ENCODE data around the gene TMSB10.
A peak's percentile ranks its signal among the peaks of the same experiment; 100 is the strongest.

TMSB10 gene

GRCh38 chr2:84901593-84902120, 3.8 kb upstream of the TMSB10 start:
- H3K9me3 ChIP-seq (ENCODE audit: control insufficient read depth in 1 of 2, low read length in 2 of 2): no peaks in the 10 kb centered on the region
- no peak overlapping the region for H3K27ac ChIP-seq (ENCODE audit: low read depth, low read length)
- H3K4me3 ChIP-seq (ENCODE audit: low read depth in 1 of 2, low read length in 2 of 2): no peak overlapping the region
- no peak overlapping the region for H3K9ac ChIP-seq (ENCODE audit: low read depth in 1 of 2, low read length in 2 of 2)
- H3K27me3 ChIP-seq (ENCODE audit: control insufficient read depth in 1 of 2, insufficient read depth in 2 of 2, low read length in 2 of 2): no peaks in the 10 kb centered on the region
- H3K4me1 ChIP-seq (ENCODE audit: control insufficient read depth in 1 of 2, insufficient read depth in 2 of 2, low read length in 2 of 2): peaks cover 5 to 16% of the 10 kb centered on the region in 2 donors
- no peaks in the 10 kb centered on the region for H3K36me3 ChIP-seq (ENCODE audit: control insufficient read depth in 1 of 2, insufficient read depth in 2 of 2, low read length in 2 of 2)

GRCh38 chr2:84902526-84902925, 2.9 kb upstream of the TMSB10 start:
- no peak overlapping the region for H3K27ac ChIP-seq (ENCODE audit: low read depth, low read length)
- no peaks in the 10 kb centered on the region for H3K9me3 ChIP-seq (ENCODE audit: control insufficient read depth in 1 of 2, low read length in 2 of 2)
- no peak overlapping the region for H3K9ac ChIP-seq (ENCODE audit: low read depth in 1 of 2, low read length in 2 of 2)
- no peaks in the 10 kb centered on the region for H3K36me3 ChIP-seq (ENCODE audit: control insufficient read depth in 1 of 2, insufficient read depth in 2 of 2, low read length in 2 of 2)
- H3K4me3 ChIP-seq (ENCODE audit: low read depth in 1 of 2, low read length in 2 of 2): no peak overlapping the region
- no peaks in the 10 kb centered on the region for H3K27me3 ChIP-seq (ENCODE audit: control insufficient read depth in 1 of 2, insufficient read depth in 2 of 2, low read length in 2 of 2)
- H3K4me1 ChIP-seq (ENCODE audit: control insufficient read depth in 1 of 2, insufficient read depth in 2 of 2, low read length in 2 of 2): peaks cover 8 to 18% of the 10 kb centered on the region in 2 donors

- Histone ChIP-seq H3K4me3 (ENCODE audit: low read depth in 1 of 2, low read length in 2 of 2) (peak overlapping the region in 1 of 2 donors; percentile 91), H3K9ac (ENCODE audit: low read depth in 1 of 2, low read length in 2 of 2) (peak overlapping the region in 1 of 2 donors; percentile 15), H3K27ac (ENCODE audit: low read depth, low read length) (no peak overlapping the region)
Measured at GRCh38 chr2:84904151-84904550, 1.3 kb upstream of the TMSB10 start.

GRCh38 chr2:84904717-84905174, 710 bp upstream of the TMSB10 start:
- peak overlapping the region; percentile 90 for H3K27ac ChIP-seq (ENCODE audit: low read depth, low read length)
- H3K4me3 ChIP-seq (ENCODE audit: low read depth in 1 of 2, low read length in 2 of 2): peak overlapping the region; percentile 81 to 91
- H3K4me1 ChIP-seq (ENCODE audit: control insufficient read depth in 1 of 2, insufficient read depth in 2 of 2, low read length in 2 of 2): peaks cover 14 to 23% of the 10 kb centered on the region in 2 donors
- H3K36me3 ChIP-seq (ENCODE audit: control insufficient read depth in 1 of 2, insufficient read depth in 2 of 2, low read length in 2 of 2): peaks cover 0 to 5% of the 10 kb centered on the region in 2 donors
- no peaks in the 10 kb centered on the region for H3K9me3 ChIP-seq (ENCODE audit: control insufficient read depth in 1 of 2, low read length in 2 of 2)
- peak overlapping the region; percentile 55 to 87 for H3K9ac ChIP-seq (ENCODE audit: low read depth in 1 of 2, low read length in 2 of 2)
- no peaks in the 10 kb centered on the region for H3K27me3 ChIP-seq (ENCODE audit: control insufficient read depth in 1 of 2, insufficient read depth in 2 of 2, low read length in 2 of 2)

More at GRCh38 chr2:84904151-84904550, 1.3 kb upstream of the TMSB10 start:
- Histone ChIP-seq H3K27me3 (ENCODE audit: control insufficient read depth in 1 of 2, insufficient read depth in 2 of 2, low read length in 2 of 2) (no peaks in the 10 kb centered on the region), H3K9me3 (ENCODE audit: control insufficient read depth in 1 of 2, low read length in 2 of 2) (no peaks in the 10 kb centered on the region), H3K36me3 (ENCODE audit: control insufficient read depth in 1 of 2, insufficient read depth in 2 of 2, low read length in 2 of 2) (peaks cover 0 to 2% of the 10 kb centered on the region in 2 donors), H3K4me1 (ENCODE audit: control insufficient read depth in 1 of 2, insufficient read depth in 2 of 2, low read length in 2 of 2) (peaks cover 14 to 21% of the 10 kb centered on the region in 2 donors)

GRCh38 chr2:84906108-84906899, 848 bp downstream of the TMSB10 start:
- Histone ChIP-seq H3K9ac (ENCODE audit: low read depth in 1 of 2, low read length in 2 of 2) (peak overlapping the region; percentile 81 to 96), H3K27ac (ENCODE audit: low read depth, low read length) (peak overlapping the region; percentile 90), H3K27me3 (ENCODE audit: control insufficient read depth in 1 of 2, insufficient read depth in 2 of 2, low read length in 2 of 2) (no peaks in the 10 kb centered on the region), H3K9me3 (ENCODE audit: control insufficient read depth in 1 of 2, low read length in 2 of 2) (no peaks in the 10 kb centered on the region), H3K36me3 (ENCODE audit: control insufficient read depth in 1 of 2, insufficient read depth in 2 of 2, low read length in 2 of 2) (peaks cover 0 to 5% of the 10 kb centered on the region in 2 donors), H3K4me1 (ENCODE audit: control insufficient read depth in 1 of 2, insufficient read depth in 2 of 2, low read length in 2 of 2) (peaks cover 14 to 23% of the 10 kb centered on the region in 2 donors), H3K4me3 (ENCODE audit: low read depth in 1 of 2, low read length in 2 of 2) (peak overlapping the region; percentile 89 to 92)

- Histone ChIP-seq H3K36me3 (ENCODE audit: control insufficient read depth in 1 of 2, insufficient read depth in 2 of 2, low read length in 2 of 2) (peaks cover 0 to 5% of the 10 kb centered on the region in 2 donors), H3K4me1 (ENCODE audit: control insufficient read depth in 1 of 2, insufficient read depth in 2 of 2, low read length in 2 of 2) (peaks cover 14 to 23% of the 10 kb centered on the region in 2 donors), H3K27ac (ENCODE audit: low read depth, low read length) (peak overlapping the region; percentile 61), H3K9me3 (ENCODE audit: control insufficient read depth in 1 of 2, low read length in 2 of 2) (no peaks in the 10 kb centered on the region), H3K9ac (ENCODE audit: low read depth in 1 of 2, low read length in 2 of 2) (peak overlapping the region; percentile 81 to 96), H3K27me3 (ENCODE audit: control insufficient read depth in 1 of 2, insufficient read depth in 2 of 2, low read length in 2 of 2) (no peaks in the 10 kb centered on the region), H3K4me3 (ENCODE audit: low read depth in 1 of 2, low read length in 2 of 2) (peak overlapping the region; percentile 89 to 92)
Measured at GRCh38 chr2:84906900-84907714, 1.7 kb downstream of the TMSB10 start.

GRCh38 chr2:84908948-84909713, 3.7 kb downstream of the TMSB10 start:
- H3K36me3 ChIP-seq (ENCODE audit: control insufficient read depth in 1 of 2, insufficient read depth in 2 of 2, low read length in 2 of 2): peaks cover 0 to 5% of the 10 kb centered on the region in 2 donors
- H3K9me3 ChIP-seq (ENCODE audit: control insufficient read depth in 1 of 2, low read length in 2 of 2): no peaks in the 10 kb centered on the region
- H3K9ac ChIP-seq (ENCODE audit: low read depth in 1 of 2, low read length in 2 of 2): no peak overlapping the region
- no peak overlapping the region for H3K4me3 ChIP-seq (ENCODE audit: low read depth in 1 of 2, low read length in 2 of 2)
- peaks cover 14 to 23% of the 10 kb centered on the region in 2 donors for H3K4me1 ChIP-seq (ENCODE audit: control insufficient read depth in 1 of 2, insufficient read depth in 2 of 2, low read length in 2 of 2)
- no peak overlapping the region for H3K27ac ChIP-seq (ENCODE audit: low read depth, low read length)
- no peaks in the 10 kb centered on the region for H3K27me3 ChIP-seq (ENCODE audit: control insufficient read depth in 1 of 2, insufficient read depth in 2 of 2, low read length in 2 of 2)

GRCh38 chr2:84911135-84911678, 5.8 kb downstream of the TMSB10 start:
- peaks cover 9 to 17% of the 10 kb centered on the region in 2 donors for H3K4me1 ChIP-seq (ENCODE audit: control insufficient read depth in 1 of 2, insufficient read depth in 2 of 2, low read length in 2 of 2)
- no peak overlapping the region for H3K4me3 ChIP-seq (ENCODE audit: low read depth in 1 of 2, low read length in 2 of 2)
- no peaks in the 10 kb centered on the region for H3K9me3 ChIP-seq (ENCODE audit: control insufficient read depth in 1 of 2, low read length in 2 of 2)
- no peak overlapping the region for H3K9ac ChIP-seq (ENCODE audit: low read depth in 1 of 2, low read length in 2 of 2)
- no peak overlapping the region for H3K27ac ChIP-seq (ENCODE audit: low read depth, low read length)
- H3K27me3 ChIP-seq (ENCODE audit: control insufficient read depth in 1 of 2, insufficient read depth in 2 of 2, low read length in 2 of 2): no peaks in the 10 kb centered on the region
- H3K36me3 ChIP-seq (ENCODE audit: control insufficient read depth in 1 of 2, insufficient read depth in 2 of 2, low read length in 2 of 2): peaks cover 0 to 5% of the 10 kb centered on the region in 2 donors

- H3K27ac ChIP-seq (ENCODE audit: low read depth, low read length): no peak overlapping the region
- no peaks in the 10 kb centered on the region for H3K9me3 ChIP-seq (ENCODE audit: control insufficient read depth in 1 of 2, low read length in 2 of 2)
- H3K36me3 ChIP-seq (ENCODE audit: control insufficient read depth in 1 of 2, insufficient read depth in 2 of 2, low read length in 2 of 2): peaks cover 0 to 5% of the 10 kb centered on the region in 2 donors
- H3K27me3 ChIP-seq (ENCODE audit: control insufficient read depth in 1 of 2, insufficient read depth in 2 of 2, low read length in 2 of 2): no peaks in the 10 kb centered on the region
- H3K4me1 ChIP-seq (ENCODE audit: control insufficient read depth in 1 of 2, insufficient read depth in 2 of 2, low read length in 2 of 2): peaks cover 6 to 11% of the 10 kb centered on the region in 2 donors
- H3K4me3 ChIP-seq (ENCODE audit: low read depth in 1 of 2, low read length in 2 of 2): no peak overlapping the region
- no peak overlapping the region for H3K9ac ChIP-seq (ENCODE audit: low read depth in 1 of 2, low read length in 2 of 2)
Measured at GRCh38 chr2:84912984-84913383, 7.5 kb downstream of the TMSB10 start.

Data from duodenal mucosa (tissue), 2 donors.